Activated CD4-positive, alpha-beta T cell treated with anti-CD3 and anti-CD28 coated beads, Interleukin-2, amount 50 U/mL, for 1 hour (primary cell): ENCODE measurements around the gene CDC42BPB.
A peak's percentile ranks its signal among the peaks of the same experiment; 100 is the strongest.

Experiments
- DNase-seq: peaks from one replicate; pipeline ENCODE4 v3.0.0-alpha.2; 2020

The CDC42BPB gene

DNA sequence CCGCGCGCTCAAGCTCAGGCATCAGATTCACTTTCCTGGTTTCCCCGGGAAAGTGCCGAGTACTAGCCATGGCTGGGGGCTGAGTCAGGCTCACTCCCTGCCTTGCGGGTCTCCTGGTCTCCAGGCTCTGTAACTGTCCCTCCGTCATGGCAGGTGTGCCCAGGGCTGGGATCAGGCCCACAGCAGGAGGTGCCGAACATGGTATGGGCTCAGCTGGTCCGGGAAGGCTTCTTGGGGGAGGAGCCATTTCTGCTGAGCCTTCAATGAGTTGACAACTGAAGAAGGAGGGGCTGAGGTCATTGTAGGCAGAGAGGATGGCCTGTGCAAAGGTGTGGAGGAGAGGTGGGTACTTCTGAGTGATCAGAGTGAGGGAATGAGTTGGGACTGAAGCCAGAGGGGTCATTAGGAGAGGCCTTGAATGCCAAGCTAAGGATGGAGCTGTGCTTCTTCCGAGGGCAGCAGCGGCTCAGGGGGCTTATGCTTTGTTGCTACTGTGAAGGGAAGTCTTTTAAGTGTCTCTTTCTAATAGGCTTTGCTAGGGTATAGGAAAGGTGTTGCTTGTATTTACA, 37.9 kb upstream of the CDC42BPB start:
- DNase-seq: no peak

DNA sequence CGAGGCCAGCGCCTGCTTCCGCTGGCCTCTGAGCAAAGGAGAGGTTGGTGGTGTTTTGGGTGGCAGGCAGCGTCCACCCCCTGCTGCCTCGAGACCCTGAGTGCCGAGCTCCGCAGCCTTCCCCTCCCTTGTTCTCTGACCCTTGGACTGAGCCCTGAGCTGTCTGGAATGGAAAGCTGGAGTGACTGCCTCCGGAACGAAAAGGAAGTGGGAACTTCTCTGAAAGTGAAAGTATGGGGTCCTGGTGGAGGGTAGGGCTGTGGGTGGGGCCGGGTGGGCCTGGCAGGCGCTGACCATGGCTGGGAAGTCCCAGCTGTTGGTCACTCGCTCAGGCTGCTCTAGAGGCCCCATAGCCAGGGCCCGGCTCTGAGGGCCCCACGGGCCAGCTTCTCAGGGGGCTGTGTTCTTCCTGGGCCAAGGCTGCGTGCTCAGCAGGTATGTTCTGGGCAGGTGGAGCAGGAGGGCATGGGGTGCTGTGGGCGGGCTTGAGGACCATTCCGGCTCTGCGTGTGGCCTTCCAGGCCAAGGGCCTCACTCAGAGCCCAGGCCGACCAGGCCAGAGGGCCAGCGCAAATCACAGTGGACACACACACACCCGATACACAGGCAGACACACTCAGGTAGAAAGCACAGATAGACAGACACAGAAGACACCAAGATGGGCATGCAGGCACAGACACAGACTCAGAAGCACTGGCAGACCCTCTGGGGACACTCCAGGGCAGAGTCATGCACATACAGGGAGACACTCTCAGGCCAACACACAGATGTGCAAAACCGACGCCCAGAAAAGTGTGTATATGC, 37.3 kb upstream of the CDC42BPB start, which contains the start of gene EXOC3L4:
Gene EXOC3L4, plus strand, starts transcription at position 320 of the 804 bp plus-strand sequence. CDS start 5,495 bp downstream, outside the sequence.
- no peak for DNase-seq

DNA sequence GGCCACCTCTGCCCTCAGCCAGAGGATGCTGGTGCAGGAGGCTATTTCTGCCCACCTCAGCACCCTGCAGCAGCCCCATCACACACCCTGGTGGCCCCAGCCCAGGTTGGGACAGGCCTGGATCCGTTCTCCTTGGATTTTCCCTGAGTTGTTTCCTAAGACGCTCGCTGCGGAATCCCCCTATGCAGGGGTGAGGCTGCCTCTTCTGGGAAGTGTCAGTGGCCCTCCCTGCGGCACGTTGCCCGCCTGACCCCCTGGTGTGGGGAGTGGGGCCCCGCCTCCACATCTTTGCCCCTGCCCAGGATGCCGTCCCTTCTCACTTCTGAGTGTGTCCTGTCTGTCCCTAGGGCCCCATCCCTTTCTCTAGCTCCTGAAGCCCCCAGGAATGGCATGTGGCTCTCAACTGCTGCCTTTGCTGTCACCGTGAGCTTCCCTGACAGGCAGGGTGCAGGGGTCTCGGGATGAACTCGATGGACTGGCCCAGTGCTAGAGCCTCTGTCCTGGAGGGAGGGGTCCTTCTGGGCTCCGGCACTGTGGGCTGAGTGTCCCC, 36.6 kb upstream of the CDC42BPB start:
- DNase-seq: no peak

DNA sequence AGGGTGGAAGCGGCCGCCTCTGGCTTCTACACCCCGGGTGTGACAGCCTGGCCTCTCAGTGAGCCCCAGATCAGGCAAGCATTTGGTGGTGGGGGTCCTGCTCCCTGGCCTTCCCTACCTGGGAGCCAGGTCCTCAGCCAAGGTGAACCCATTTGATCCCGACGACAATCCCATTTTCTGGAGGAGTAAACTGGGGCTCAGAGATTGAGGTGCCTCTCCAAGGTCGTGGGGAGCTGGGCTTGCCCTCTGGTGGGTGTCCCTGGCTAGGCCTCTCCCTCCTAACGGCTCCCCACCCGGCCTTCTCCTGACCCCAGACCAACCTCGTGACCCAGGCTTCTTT, 34.5 kb upstream of the CDC42BPB start:
- no peak for DNase-seq

DNA sequence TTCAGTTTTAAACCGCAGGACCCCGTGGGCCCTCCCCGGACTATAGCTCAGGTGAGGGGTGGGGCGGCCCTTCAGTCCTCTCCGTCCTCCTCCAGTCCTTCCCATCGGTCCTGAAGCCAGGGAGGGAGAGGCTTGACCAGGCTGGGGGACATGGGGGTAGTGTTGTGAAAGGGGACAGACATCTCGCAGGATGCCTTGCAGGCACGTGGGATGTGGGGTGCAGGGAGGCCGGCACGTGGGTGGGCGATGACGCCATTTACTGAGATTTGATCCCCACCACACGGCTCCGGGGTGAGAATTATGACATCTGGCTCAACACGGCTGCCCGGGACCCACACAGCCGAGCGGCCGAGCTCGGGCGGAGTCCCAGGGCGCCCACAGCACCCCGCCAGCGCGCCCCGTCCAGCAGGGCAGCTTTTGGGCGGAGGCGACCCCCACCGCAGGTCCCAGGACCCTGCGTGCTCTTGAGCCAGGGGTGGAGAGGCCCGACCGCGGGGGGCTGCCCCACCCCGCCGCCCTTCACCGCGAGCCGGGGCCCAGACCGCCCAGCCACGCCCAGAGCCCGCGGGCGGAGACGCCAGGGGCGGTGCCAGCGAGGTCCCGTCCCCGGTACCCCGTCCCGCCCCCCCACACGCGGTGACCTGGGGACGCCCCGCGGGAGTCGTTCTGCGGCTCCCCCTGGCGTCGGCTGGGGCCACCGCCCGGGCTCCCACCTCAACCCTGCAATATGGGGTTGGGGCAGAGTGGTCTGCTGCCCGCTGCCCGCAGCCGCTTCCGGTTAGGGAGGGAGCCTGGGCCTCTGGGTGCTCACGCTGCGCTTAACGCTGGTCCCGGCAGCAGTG, 33.9 kb upstream of the CDC42BPB start:
- DNase-seq: peak; percentile 75

DNA sequence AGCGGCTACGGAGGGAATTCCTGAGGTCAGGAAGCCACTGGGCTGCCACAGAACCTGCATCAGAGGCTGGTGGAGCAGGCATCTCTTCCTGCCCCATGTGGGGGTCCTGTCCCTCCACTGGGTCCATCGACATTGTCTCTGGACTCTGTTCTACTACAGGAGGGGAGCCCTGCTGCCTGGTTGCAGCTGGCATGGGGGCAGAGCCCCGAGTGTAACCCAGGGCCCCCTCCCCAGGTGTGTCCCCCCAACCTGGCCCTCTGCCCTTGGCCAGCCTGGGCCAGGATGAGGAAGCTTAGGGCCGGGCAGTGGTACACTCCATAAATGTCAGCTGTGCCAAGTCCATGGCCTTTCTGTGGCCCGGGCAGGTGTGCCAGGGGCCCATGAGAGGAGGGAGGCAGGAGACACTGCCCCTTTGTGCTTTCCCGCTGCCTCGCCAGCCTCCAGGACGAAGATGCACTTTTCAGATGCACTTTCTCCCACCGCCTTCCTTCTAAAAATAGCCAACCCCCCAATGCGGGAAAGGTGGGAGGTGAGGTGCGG, 33.2 kb upstream of the CDC42BPB start:
- no peak for DNase-seq

DNA sequence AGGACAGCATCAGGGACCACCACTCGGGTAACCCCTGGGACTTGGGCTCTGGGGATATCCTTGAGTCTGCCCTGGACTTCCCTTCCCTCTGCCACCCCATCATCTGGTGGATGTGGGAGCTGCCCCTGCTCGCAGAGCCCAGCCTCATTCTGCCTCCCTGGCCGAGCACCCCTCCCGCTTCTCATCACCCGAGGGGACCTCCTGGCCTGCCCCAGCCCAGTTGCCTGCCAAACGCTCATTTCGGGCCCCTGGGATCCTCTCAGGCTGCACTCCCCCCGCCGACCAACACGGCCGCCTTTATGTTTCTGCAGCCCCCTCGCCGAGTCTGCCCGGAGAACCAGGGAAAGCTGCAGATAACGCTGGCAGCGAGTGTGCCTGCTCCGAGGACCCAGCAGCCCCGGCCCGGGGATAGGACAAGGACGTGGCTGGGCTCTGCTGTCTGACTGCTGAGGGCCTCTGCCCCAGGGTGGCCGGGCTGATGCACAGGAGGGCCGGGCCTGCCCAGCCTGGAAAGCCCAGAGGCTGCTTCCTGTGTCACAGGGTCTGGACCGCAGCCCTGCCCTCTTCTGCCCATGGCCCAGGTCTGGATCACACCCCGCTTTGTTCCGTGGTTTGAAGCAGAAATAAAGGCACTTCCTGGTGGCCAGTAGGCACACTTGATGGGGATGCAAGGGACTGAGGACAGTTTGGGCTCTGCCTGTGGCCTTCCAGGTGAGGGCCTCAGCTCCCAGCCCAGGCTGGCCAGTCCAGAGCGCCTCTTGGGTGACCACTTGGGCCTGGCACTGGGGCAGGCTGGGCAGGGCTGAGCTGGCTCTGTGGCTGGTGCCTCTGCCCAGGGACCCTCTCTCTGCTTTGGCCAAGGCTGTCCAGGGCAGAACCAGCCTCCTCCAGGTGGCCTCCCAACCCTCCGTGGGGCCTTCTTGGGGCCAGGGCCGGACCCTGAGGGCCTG, 32.3 kb upstream of the CDC42BPB start:
- no peak for DNase-seq

DNA sequence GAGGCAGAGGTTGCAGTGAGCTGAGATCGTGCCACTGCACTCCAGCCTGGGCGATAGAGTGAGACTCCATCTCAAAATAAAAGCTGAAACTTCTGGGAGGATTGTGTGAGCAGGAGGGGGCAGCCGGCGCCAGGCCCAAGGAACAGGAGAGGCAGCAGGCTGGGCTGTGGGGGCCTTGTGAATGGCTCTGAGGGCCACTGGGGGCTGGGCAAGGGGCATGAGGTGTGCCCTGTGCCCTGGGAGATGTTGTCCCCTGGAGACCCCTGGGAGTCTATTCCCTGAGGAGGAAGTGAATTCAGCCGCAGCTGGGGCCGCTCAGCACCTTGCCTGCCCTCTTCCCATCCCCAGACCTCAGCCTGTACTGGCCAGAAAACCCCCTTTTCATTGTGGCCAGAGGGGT, 31.6 kb upstream of the CDC42BPB start:
- DNase-seq: no peak

DNA sequence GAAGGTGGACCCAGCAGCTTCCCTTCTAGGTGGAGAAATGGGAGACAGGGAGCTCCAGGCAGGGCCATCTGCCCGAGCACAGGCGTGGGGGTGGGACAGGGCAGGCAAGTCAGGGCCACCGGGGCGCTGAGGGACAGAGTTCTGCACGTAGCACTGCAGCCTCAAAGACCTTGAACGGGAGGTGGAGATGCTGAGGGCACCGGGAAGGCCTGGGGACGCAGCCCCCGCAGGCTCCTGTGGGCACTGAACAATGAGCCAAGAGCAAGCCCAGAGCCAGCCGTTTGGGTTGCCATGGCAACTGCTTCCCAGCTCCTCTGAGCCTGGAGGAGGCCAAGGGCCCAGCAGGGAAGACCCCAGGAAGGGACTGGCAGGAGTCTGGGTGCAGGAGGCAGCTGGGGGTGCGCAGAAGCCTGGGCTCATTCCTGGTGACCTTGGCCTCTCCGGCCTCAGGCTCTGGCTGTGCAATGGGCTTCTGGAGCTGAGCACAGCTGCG, 30.0 kb upstream of the CDC42BPB start:
- DNase-seq: no peak

DNA sequence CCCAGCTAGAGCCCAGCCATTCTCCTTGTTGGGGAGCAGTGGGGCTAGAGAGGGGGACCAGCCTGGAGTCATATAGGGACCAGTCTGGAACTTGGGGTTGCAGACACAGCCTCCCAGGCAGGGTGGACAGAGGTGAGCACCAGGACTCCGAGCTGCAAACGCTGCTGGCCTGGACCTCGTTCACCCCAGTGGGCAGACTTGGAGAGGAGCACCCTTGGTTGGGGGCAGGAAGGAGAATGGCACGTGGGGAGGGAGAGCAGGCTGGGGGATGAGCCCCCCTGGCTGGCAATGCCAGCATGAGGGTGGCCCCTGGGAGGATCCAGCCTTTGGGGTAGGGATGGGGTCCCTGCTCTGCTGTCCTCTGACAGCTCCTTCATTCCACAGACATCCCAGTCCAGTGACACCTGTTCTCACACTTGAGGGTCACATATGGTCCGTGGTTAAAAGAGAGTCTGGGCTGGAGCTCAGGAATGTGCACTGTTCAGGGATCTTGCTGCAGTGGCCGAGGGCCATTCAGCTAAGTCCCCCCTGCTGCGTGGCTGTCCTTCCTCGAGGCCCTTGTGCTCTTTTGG, 29.5 kb upstream of the CDC42BPB start:
- DNase-seq: no peak

DNA sequence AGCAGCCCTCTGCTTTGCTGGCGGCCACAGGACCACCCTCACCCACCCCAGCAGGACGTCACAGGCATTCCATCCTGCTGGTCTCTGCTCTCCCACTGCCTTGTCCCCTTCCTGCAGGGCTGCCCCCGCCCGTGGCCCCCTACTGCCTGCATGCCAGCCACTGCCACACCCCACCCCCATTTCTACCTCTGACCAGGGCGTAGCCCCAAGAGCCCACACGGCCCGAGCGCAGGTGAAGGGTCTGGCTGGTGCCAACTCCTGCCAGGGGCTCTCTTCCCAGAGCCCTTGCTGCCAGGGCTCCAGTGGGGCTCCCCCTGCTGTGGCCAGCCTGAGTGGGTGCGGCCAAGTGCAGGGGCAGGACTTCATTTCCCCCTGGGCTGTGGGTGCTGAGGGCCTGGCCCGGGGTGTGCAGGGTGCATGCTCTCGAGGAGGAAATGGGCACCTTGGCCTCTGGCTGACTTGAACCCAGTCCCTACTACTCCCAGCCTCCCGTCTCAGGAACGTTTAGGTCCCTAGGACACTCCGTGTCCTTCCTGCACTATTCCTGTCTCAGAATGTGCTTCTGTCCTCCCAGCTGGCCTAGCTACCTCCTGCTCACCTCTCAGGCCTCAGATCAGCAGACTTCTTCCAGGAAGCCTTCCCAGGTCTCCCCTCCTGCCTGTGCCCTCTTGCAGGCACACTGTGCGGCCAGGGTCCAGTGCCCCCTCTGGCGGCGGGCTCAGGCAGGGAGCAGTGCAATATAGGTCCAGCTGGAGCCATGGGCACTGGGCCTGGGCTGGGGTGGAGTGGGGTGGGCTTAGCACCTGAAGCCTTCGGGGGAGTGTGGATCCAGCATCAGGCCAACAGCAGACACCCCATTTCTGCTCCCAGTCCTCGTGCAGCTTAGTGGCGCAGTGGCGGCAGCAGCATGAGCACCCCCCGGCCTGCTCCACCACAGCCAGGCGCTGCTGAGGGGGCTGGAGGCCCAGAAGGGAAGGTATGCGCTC, 28.1 kb upstream of the CDC42BPB start:
- no peak for DNase-seq

DNA sequence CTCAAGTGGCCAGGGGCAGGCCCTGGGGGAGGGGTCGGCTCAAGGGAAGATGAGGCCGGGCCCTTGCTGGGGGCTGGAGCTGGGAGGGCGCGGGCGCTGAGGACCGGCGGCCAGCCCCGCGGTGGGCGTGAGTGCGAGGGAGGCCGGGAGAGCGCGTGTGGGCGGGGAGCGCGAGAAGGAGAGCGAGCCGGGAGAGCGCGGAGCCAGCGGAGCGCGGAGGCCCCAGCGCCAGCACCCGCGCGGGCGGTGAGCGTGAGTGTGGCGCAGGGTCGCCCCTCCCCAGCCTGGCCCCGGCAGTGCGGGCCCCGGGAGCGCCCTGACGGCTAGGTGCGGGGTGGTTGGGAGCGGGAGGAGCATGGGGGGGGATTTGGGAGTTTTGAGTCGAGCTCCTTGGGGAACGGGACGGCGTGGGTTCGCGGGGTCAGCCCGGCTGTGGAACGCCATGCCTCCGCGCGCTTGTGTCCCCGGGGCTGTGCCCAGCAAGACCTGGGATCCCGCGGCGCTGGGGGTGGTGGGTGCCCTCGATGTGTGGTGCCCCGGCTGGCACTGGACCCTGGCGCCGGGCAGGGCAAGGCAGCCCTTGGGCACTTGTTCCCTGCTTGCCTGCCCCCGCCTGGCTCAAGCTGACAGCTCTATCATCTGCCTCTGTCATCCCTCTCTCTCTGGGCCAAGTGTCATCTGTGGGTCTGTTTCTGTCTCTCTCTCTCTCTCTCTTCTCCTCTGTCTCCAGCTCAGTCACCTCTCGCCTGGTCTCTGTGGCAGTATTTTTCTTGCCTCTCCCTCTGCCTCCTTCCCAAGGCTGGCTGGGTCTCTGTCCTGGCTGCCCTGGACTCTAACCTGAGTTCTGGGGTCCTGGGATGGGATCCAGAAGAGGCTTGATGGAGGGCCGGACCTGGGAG, 26.9 kb upstream of the CDC42BPB start, which contains the start of gene LBHD2:
Gene LBHD2, plus strand, starts transcription at position 190 of the 899 bp plus-strand sequence. CDS start 1,803 bp downstream, outside the sequence.
- no peak for DNase-seq

DNA sequence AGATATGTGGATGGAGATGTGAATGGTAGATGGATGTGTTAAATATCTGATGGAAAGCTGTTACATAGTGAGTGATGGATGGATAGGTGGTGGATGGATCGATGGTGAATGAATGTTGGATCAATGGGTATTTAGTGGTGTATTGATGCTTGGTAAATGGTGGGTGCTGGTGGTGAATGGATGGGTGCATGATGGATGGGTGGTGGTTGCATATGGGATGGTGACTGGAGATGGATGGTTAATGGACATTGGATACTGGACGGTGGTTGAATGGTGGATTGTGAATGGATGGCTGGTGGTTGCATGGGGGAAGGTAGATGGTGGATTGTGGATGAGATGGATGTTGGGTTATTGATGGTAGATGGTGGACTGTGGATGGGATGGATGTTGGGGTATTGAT, 24.6 kb upstream of the CDC42BPB start:
- DNase-seq: no peak

DNA sequence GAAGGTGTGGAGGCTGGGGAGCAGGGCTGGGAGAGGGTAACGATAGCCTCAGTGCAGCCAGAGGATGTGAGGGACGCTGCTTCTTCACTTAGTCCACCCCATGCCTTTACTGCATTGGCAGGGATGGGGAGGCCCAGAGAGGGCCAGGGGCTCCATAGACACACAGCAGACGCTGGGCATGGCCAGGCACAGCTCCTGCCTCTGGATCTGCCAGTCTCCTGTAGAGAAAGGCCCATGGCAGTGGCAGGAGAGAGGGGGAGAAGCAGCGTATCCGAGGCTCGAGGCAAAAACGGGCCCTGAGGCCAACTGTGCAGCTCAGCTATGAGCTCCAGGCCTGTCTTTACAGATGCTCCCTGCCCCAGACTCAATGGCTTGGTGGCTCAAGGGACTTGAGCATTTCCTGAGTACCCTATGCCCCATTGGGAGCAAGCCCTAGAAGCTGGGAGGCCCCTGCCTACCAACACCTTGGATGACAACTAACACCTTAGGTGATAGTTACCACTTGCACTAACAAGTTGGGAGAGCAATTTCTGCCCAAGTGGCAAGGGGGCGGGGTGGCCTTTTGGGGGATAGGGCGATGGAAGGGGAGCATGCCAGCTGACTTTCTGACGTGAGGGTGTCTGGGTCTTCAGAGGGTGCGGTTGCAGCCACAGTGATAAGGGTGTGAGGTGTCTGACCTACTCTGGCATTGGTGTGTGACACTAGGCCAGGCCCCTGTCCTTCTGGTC, 21.7 kb upstream of the CDC42BPB start:
- DNase-seq: no peak

DNA sequence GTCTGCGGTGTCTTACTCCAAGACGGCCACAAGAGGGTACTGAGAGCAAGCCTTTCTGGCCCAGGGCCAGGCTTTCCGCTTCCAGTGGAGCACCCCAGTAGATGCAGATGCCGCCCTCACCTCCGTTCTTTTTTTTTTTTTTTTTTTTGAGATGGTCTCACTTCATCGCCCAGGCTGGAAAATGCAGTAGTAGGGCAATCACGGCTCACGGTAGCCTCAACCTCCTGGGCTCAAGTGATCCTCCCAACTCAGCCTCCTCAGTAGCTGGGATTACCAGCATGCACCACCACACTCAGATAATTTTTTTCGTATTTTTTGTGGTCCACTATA, 21.0 kb upstream of the CDC42BPB start:
- DNase-seq: peak; percentile 74

DNA sequence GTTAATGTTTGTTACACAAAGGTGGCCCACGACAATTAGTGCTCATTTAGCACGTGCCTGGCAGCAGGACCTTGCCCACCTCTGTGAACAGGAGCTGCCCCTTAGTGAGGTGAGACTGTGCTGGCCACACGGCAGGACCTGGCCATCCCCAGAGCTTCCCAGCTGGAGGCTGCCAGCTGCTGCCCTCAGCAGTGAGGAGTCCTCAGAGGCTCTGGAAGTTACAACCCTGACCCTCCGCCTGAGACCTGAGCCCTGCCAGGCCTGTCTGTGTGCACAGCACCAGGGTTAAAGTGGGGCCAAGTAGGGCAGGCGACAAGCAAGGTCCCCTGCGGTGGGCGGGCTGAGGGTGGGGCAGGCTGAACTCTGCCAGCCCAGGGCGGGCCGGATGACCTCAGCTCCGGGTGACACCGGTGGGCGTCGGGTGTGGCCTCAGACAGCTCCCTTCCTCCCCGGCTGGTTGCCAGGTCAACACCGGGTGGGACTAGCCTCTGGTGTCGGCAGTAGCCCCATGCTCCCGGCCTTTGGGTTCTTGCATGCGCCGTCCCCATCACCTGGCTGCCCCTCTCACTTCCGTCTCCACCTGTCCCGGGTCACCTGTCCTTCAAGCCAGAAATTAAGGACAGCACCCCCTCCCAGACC, 17.5 kb upstream of the CDC42BPB start:
- no peak for DNase-seq

DNA sequence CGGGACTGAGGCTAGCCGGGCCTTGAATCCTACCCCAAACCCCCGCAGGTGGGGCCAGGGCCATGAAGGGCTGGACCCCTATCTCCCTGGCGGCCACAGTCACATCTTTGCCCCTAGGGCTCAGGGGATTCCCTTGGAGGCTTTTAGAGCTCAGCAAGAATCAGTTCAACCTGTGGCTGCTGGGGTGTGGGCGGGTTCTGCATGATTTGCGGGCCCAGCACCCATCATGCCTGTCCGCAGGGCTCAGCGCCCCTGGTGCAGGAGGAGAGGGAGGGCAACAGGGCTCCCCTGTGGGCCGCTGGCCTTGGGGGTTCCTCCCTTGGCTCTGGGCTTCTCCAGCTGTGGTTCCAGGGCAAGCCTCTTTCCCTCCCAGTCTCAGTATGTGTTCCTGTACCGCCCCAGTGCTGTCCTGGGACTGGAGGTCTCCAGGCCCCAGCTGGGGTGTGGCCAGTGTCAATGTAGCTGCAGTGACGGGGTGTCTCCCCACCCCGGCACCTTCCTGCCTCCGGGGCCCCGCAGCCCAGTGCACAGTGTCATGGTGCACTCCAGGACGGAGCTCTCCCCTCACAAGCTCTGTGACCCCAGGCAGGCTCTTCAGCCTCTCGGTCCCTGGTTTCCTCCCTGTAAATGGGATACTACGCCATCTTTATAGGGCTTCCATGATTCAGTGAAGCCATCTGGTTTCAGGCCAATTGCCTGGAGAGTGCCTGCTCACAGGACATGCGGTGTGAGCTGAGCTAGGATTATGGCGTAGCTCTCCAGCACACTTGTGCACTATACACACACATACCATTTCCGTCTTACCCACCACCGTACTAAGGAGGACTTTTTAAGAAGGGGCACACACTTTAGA, 16.8 kb upstream of the CDC42BPB start:
- DNase-seq: no peak
